CD4-positive, alpha-beta T cell treated with Interleukin-15 for 1 hour (primary cell): ENCODE results near the gene WNT2B.
"Not testable (repeated sequence)": the region's sequence is repeated elsewhere in the genome, so short reads cannot be mapped to it uniquely, and the experiment has no call there.

Source experiments
- DNase-seq: peaks from one replicate; pipeline ENCODE4 v3.0.0-alpha.2; 2020

WNT2B gene

DNA sequence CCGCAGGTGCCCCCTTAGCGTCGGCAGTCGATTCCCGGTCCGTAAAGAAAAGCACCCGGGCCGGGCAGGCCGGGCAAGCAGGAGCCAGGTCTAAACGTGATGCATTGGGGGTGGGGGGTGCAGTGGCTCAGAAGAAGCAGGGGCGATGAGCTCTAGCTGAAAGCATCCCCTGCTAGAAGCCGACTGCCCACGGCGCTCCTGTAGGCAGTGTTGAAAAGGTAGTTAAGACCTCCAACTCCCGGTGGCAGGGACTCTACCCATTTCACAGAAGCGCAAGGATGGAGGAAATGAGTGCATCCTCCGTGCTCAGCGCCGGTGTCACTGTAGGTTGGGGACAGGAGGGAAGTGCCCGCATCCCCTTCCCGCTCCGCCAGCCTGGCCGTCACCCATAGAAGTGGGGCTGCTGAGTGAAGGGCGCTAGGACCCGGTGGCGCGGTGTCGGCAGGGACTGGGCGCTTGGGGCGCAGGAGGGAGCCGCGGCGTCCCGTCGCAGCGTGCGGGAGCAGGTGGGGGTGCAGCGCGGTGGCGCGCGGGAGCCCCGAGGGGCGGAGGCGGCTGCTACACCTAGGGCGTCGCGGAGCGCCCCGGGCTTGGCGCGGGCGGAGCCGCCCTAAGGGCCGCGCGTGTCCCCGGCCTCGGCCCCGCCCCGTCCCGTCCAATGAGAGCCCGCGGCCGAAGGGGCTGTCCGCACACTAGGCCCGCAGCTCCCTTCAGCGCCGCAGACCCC is at the start of gene WNT2B:
Gene WNT2B (plus strand): TSS at position 688 of the 727 bp plus-strand sequence. CDS start 298 bp downstream, outside the sequence.
- DNase-seq, result peak; percentile 43

DNA sequence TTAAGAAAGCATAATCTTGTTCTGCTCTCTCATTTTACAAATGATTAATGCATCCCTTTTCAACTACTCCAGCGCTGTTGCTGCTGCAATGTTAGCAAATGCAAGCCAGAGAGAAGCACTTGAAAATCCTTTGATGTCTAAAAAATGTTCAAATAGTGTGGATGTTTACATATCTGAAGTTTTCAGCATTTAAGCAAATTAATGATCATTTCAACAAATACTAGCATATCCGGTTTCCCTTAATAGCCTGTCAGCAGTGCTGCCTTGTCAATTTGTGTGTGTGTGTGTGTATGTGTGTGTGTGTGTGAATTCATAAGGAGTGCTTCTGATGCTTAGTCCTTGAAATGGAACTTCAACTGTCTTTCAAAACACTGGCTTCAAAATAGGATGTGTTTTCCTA is 48.1 kb upstream of the WNT2B start:
- DNase-seq, result no peak

DNA sequence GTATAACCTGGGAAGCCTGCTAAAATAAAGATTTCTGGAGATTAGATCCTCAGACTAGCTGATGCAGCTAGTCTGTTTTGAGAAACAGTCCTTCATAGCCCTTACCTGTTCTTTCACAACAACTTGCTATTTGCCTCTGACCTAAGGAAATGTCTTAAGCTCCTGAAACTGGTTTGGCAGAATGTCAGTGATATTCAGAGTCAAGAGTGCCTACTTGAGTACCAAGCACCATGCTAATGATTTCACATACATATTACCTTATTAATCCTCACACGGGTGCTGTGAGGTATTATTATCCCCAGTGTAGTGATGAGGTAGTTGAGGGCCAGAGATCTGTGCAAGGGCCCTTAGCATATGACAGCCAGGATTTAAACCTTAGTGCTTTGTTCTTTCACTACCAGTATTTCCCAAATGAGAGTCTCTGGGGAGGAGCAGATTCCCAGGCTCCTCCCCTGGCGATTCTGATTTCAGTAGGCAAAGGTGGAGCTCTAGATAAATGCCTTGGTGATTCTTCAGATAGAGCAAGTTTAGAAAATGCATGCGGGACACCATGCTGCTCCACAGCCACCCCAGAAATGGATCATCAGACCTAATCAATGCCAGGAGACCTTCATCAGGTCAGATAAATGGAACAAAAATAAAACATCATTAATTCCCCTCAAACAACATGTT is 47.4 kb upstream of the WNT2B start:
- no peak for DNase-seq

DNA sequence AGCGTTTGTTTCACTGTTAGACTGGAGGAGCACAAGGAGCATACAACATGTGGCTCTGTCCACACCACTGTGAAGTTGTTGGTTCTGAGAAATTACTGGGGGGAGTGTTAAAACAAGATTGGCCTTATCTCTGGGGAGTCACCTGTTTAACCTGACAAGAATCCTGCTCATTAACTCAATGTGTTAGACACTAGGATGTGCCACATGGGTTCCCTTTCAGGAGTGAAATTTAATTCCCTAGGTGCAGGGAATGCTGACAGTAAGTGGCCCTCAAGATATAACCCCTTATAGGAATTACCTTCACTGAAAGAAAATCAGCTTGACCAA is 45.8 kb upstream of the WNT2B start:
- no peak for DNase-seq

DNA sequence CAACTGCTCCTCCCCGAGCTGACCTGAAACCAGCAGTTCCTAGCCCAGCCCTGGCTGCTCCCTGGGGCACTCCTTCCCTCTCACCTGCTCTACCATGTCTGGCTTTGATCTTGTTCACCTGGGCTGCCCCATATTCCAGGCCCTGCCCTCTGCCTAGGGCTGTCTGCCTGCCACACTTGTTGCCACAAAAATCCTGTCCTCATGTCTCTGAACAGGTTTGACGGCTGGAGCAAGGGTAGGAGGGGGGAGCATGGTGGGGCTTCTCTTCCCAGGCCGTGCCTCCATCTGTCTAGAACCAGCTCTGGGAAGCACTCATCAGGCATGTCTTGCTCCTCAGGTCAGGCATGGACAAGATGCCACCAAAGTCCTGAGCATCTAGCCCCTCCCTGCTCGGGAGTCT is 44.3 kb upstream of the WNT2B start:
- DNase-seq, result no peak

DNA sequence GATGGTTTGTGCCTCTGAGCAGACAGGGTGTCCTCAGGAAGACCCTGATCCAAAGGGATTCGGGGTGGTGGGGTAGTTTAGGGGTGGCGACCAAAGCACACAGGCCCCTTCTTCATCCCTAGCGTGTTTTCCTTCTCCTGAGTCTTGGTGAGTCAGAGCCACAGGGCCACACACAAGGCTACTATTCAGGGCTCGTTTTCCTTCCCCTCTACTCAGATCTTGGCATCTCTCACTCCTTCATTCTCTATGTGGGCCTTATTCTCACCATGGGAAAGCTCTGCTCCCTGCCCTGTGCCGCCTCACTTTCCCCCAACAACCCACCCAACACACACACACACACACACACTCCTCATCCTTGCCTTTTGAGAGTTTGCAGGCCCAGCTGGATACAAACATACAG is 43.6 kb upstream of the WNT2B start:
- DNase-seq, result no peak

DNA sequence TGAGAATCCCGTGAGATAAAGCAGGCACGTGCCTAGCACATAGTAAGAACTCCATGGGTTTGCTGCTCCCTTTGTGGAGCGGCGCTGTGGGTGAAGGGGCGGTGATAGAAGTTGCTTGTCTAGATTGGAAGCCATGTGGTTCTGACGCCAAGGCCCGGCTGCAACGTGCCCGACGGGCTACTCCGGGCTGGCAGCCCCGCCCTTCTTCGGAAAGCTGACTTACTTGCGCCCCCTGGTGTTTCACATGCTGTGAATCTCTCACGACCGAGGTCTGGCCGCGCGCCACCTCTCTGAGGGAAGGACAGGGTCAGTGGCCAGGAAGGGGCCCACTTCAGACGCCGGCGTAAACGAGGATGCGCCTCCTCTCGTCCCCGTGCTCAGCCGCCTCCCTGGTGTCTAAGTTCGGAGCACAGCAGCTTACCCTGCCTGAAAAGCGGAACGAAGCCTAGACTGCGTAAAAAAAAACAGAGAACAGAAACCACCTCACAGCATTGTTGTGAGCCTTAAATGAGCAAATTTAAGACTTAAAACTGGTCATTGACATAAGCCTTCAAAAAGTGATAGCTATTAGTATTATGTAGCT is 42.6 kb upstream of the WNT2B start:
- peak; percentile 91 for DNase-seq

DNA sequence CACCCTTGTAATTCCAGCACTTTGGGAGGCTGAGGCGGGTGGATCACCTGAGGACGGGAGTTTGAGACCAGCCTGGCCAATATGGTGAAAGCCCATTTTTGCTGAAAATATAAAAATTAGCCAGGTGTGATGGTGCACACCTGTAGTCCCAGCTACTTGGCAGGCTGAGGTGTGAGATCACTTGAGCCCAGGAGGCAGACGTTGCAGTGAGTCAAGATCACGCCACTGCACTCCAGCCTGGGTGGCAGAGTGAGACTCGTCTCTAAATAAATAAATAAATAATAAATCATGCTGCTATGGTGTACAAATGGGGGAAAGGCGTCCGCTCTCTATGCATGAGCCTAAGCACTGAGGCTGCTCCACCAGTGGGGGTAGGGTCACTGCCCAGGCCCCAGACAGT is 38.4 kb upstream of the WNT2B start:
- DNase-seq, result not testable (repeated sequence)

DNA sequence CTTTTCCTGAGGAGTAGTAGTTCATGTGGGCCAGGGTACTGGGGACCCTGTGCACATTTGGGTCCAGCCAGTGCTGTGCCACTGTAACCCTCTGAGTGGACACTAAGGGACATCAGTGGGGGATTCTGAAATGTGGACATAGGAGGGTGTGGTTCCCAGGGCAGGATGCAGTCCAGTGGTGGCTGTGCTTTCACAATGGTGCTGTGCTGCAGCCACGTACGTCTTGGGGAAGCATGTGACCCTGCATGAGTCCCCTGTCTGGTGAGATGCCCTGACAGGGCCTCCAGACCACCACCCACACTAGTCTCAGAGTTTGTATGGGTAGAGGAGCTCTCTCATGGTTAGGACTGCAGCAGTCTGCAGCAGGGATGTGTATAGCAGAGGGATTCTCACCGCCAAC is 37.8 kb upstream of the WNT2B start:
- peak; percentile 32 for DNase-seq

DNA sequence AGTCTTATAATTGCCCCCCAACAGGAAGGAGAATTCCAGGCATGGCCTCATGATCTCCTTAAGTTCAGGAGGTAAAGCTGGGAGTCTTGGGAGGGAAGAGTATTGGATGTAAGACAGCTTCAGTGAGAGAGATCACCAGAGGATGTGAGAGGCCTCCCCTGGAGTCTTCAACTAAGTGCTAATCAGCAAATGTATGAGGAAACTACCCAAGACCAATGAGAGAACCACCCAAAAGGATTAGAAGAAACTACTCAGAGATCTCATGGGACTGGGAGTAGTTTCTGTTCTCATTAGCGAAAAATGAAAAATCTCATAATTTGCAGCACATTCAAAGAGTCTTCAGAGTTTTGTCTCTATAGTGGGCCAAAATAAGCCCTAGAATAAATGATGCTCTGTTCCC is 36.6 kb upstream of the WNT2B start:
- no peak for DNase-seq

DNA sequence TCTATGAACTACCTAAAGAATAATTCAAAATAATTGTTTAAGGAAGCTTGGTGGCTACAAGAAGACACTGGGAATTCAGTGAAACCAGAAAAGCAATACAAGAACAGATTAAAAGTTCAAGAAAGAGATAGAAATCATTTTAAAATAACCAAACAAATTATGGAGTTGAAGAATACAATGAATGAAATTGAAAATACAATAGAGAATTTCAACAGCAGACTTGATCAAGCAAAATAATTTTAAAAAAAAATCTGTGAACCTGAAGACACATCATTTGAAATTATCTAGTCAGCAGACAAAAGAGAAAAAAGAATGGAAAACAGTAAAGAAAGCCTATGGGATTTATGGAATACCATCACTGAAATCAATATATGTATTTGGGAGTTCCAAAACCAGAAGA is 31.2 kb upstream of the WNT2B start:
- DNase-seq, result no peak

DNA sequence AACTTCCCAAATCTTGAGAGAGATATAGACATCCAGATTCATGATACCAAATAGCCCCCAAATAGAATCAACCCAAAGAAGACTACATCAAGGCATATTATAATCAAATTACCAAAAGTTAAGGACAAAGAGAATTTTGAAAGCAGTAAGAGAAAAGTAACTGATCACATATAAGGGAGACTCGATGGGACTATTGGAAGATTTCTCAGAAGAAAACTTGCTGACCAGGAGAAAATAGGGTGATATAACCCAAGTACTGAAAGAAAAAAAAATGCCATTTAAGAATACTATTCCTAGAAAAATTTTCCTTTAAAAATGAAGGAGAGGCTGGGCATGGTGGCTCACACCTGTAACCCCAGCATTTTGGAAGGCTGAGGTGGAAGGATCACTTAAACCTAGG is 30.5 kb upstream of the WNT2B start:
- DNase-seq, result no peak

DNA sequence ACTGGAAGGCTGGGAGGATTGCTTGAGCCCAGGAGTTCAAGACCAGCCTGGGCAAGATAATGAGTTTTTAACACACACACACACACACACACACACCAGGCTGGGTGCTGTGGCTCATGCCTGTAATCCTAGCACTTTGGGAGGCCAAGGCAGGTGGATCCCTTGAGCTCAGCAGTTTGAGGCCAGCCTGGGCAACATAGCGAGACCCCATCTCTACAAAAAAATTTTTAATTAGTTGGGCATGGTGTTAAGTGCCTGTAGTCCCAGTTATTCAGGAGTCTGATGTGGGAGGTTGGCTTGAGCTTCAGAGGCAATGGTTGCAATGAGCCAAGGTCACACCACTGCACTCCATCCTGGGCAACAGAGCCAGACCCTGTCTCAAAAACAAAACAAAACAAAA is 22.7 kb upstream of the WNT2B start:
- DNase-seq, result not testable (repeated sequence)

DNA sequence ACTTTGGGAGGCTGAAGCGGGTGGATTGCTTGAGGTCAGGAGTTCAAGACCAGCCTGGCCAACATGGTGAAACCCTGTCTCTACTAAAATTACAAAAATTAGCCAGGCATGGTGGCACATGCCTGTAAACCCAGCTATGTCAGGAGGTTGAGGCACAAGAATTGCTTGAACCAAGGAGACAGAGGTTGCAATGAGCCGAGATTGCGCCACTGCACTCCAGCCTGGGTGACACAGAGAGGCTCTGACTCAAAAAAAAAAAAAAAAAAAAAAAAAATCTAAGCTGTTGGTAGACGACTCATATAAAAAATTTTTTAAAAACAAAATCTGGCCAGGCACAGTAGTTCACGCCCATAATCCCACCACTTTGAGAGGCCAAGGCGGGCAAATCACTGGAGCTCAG is 21.1 kb upstream of the WNT2B start:
- not testable (repeated sequence) for DNase-seq

DNA sequence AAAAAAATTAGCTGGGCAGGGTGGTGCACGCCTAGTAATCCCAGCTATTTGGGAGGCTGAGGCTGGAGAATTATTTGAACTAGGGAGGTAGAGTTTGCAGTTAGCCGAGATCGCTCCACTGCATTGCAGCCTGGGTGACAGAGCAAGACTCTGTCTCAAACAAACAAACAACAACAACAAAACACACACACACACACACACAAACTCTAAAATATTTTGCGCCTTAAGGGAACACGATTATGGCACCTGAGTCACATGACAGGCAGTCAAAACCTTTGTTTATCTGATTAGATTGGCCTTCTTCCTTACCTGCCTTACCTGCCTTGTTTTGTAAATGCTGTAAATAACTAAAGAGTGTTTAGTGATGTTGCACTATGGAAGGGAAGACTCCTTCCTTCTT is 20.6 kb upstream of the WNT2B start:
- DNase-seq, result no peak

DNA sequence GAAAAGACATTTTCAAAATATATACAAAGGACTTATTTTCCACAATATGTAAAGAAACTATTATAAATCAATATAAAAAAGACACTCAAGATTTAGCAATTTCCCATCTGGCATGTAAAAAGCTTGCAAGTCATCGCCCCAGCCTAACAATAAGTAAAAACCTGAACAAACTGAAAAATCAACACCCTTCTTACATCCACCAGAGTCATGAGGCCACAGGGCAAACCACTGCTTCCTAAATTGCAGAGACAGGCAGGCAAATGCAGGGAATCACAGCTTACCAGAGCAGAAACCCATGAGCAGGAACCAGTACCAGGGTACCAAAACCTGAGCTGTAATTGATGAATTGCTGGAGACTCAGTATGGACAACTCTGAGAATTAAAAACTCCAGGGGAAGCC is 16.7 kb upstream of the WNT2B start:
- DNase-seq, result no peak

DNA sequence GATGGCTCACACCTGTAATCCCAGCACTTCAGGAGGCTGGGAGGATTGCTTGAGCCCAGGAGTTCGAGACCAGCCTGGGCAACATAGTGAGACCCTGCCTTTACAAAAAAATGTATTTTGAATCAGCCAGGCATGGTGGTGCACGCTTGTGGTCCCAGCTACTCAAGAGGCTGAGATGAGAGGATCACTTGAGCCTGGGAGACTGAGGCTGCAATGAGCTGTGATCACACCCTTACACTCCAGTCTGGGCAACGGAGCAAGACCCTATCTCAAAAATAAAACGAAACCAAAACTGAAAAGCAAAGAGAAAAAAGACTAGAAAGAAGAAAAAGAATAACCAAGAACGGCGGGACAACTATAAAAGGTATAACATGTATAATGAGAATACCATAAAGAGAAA is 15.4 kb upstream of the WNT2B start:
- DNase-seq, result no peak

DNA sequence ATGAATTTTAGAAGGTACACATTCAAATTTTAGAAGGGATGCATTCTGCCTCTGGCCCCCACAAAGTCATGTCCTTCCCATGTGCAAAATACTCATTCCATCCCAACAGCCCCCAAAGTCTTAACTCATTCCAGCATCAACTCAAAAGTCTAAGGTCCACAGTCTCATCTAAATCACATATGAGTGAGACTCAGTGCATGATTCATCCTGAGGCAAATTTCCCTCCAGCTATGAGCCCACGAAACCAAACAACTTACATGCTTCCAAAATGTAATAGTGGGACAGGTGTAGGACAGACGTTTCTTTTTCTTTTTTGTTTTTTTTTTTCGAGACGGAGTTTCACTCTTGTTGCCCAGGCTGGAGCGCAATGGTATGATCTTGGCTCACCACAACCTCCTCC is 12.5 kb upstream of the WNT2B start:
- DNase-seq, result no peak

DNA sequence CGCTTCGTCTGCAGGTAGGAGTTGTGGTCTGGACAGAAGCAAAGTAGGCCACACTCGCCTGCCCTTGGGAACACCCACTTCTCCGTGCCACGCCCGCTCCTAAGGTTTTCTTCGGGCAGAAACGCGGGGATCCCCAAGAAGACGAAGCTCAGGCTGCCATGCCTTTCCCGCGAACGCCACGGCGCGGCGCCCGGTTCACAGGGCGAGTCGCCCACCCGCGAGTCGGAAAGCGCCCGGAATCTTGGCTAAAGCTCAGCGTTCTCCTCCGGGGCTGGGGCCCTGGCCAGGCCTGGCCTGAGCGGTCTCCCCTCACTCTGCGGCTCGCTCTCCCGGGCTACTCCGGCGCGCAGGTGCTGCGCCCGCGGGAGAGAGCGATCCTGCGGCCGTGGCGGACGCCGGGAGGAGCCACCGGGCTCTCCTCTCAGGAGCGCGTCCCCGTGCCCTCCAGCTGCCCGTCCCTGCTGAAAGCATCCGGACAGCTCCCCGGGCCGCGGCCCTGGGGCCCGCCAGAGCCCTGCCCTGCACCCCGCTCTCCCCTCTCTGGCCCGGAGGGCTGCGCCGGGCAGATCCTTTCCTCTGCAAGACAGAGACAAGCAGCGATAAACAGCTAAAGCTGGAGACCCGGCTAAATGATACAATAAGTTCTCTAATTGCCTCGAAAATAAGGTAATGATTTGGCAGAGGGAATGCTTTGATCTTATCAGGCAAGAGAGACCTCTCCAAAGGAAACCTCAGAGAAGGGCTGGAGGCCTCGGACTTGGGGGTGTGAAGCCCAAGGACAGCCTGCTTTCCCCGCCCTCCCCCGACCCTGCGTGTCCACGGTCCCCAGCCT is 6.7 kb upstream of the WNT2B start:
- DNase-seq, result peak; percentile 43

DNA sequence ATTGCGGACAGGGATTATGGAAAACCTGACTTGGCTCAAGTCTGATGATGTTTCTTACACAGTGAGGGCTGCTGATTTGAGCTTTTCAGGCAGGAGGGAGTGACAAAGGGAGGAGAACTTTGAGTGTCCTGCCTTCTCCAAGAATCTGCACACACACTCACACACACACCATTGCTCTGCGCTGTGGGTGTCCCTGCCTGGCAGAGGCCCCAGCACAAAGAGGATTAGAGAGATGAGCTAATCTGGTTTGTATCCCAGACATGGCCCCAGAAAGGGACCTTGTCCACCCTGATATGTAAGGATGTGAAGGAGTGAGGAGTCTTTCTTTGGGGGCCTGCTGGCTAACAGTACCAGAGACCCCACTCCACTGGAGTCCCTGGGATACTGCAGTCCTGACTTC is 5.9 kb upstream of the WNT2B start:
- no peak for DNase-seq

DNA sequence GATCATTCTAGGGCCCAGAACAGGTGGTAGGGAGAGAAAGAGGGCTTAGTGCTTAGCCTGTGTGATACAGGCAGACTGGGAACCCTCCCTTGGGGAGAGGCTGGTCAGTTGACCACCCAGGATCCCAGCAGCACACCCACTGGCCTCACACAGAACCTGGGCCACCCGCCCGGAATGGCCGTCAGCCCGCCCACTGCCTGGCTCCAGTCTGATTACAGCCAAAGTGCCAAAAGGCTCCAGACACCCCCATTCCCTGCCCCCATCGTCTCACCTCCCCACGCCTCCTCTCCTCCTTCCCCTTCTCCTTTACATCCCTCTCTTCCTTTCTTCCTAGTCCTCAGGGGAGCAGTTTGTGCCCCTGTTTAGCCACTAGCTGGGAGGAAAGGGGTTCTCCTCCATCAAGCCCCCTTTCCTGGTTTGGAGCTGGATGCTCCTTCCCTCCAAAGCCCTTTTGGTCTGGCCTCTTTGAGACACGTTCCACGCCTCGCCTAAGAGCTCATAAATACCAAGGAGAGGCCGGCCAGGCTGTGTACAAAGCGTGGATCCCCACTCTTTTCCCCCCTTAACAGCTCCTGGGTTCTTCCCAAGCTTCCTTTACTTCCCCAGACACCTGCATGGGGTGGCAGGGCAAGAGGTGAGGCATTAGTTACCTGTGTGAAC is 4.6 kb upstream of the WNT2B start:
- DNase-seq, result no peak

DNA sequence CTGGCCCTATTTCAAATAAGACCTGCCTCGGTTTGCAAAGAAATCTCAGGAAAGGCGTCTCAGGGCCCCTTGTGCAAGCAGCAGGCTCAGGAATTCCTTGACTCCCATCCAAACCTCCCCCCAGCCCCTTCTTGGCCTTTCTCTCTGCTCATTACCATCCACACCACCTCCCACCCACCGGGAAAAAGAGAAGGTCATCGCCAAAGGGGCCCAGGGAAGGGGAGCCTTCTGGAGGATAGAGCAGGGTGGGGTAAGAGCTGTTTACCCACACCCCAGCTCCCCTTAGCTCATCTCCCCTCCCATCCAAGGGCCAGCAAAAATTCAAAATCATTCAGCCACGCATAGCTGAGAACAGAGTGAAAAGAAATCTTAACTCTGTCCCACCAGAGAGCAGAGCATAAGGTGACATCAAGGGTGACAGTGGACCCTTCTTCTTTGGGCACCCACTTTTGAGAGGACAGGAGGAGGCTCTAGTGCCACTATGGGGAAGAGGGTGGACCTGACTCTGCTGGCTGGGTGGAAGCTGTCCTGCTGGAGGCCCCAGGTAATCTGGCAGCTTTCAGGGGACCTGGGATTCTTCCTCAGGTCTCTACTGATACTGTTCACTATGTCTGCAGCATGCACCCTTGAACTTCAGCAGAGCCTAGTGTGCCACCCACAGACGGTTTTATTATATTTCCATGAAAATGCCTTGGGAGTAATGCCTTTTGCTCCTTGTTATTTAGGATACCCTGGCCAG is 3.9 kb upstream of the WNT2B start:
- no peak for DNase-seq
